BLaER1 (cell line): ENCODE measurements around the gene TADA2A.
"Not testable (repeated sequence)": the region's sequence is repeated elsewhere in the genome, so short reads cannot be mapped to it uniquely, and the experiment has no call there.

Source experiments
- H3K27ac ChIP-seq: shearing (Covaris generic); formaldehyde crosslinking; 2 replicates; pipeline ENCODE4 v1.8.1; 2022
- H3K27me3 ChIP-seq: shearing (Covaris generic); formaldehyde crosslinking; 2 replicates; pipeline ENCODE4 v1.8.1; 2022
- H3K36me3 ChIP-seq: shearing (Covaris generic); formaldehyde crosslinking; 2 replicates; pipeline ENCODE4 v1.8.1; 2022
- H3K4me1 ChIP-seq: shearing (Covaris generic); formaldehyde crosslinking; 2 replicates; pipeline ENCODE4 v1.8.1; 2022
- H3K4me2 ChIP-seq: shearing (Covaris generic); formaldehyde crosslinking; 2 replicates; pipeline ENCODE4 v1.8.1; 2022
- H3K4me3 ChIP-seq: shearing (Covaris generic); formaldehyde crosslinking; 2 replicates; pipeline ENCODE4 v1.8.1; 2022
- H3K9ac ChIP-seq: shearing (Covaris generic); formaldehyde crosslinking; 2 replicates; pipeline ENCODE4 v1.8.1; 2022
- H3K9me3 ChIP-seq: shearing (Covaris generic); formaldehyde crosslinking; 2 replicates; pipeline ENCODE4 v1.8.1; 2022
- H4K20me1 ChIP-seq: shearing (Covaris generic); formaldehyde crosslinking; 2 replicates; pipeline ENCODE4 v1.8.1; 2022
- Cebpa-rat ChIP-seq: shearing (Covaris generic); IDR thresholded peaks from 2 replicates; pipeline ENCODE4 v1.8.1; 2022

Gene TADA2A

GRCh38 chr17:37502009-37502936 is 95.6 kb downstream of the TADA2A start:
- no peak overlapping the region for H3K9ac ChIP-seq
- no peaks in the 10 kb centered on the region for H3K27me3 ChIP-seq
- no peak overlapping the region for H3K4me3 ChIP-seq
- no peak for TF ChIP-seq Cebpa-rat
- H4K20me1 ChIP-seq = peaks cover 92% of the 10 kb centered on the region
- H3K36me3 ChIP-seq = peaks cover 47% of the 10 kb centered on the region
- no peaks in the 10 kb centered on the region for H3K4me1 ChIP-seq
- H3K27ac ChIP-seq = no peak overlapping the region
- no peak overlapping the region for H3K4me2 ChIP-seq
- H3K9me3 ChIP-seq = no peaks in the 10 kb centered on the region

GRCh38 chr17:37503148-37503547 is 96.5 kb downstream of the TADA2A start:
- Histone ChIP-seq H3K27me3 (no peaks in the 10 kb centered on the region), H3K9me3 (no peaks in the 10 kb centered on the region), H3K4me1 (no peaks in the 10 kb centered on the region), H3K4me3 (no peak overlapping the region), H3K27ac (no peak overlapping the region), H4K20me1 (peaks cover 92% of the 10 kb centered on the region), H3K36me3 (peaks cover 56% of the 10 kb centered on the region), H3K9ac (no peak overlapping the region), H3K4me2 (no peak overlapping the region)
- no peak for TF ChIP-seq Cebpa-rat

DNA sequence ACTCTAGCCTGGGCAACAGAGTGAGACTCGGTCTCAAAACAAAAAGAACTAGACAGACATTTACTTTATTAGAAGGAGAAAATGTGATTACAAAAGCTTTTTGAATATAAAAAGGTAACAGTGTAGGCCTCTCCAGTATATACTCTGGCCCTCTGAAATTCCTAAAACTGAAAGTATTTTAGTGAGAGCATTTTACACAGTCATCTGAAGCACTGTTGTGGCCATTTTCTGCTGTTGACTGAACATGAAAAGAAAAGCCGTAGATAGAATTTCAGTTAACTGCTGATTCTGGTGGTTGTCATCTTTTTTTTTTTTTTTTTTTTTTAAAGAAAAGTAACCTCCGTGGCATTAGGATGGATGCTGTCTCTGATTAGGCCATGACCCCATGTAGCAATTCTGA is 98.6 kb downstream of the TADA2A start:
- Histone ChIP-seq H3K27me3 (no peaks in the 10 kb centered on the region), H3K27ac (no peak overlapping the region), H3K36me3 (peaks cover 51% of the 10 kb centered on the region; the same call in 1 of the 2 replicates), H3K9me3 (no peaks in the 10 kb centered on the region), H4K20me1 (peaks cover 88% of the 10 kb centered on the region), H3K4me2 (no peak overlapping the region), H3K4me1 (peaks cover 5% of the 10 kb centered on the region), H3K4me3 (no peak overlapping the region), H3K9ac (no peak overlapping the region)
- no peak for TF ChIP-seq Cebpa-rat

- TF ChIP-seq Cebpa-rat = no peak
- no peak overlapping the region for H3K4me3 ChIP-seq
- H4K20me1 ChIP-seq = peaks cover 91% of the 10 kb centered on the region
- no peak overlapping the region for H3K27ac ChIP-seq
- H3K27me3 ChIP-seq = no peaks in the 10 kb centered on the region
- no peak overlapping the region for H3K4me2 ChIP-seq
- peaks cover 55% of the 10 kb centered on the region for H3K36me3 ChIP-seq
- H3K4me1 ChIP-seq = peaks cover 13% of the 10 kb centered on the region
- no peak overlapping the region for H3K9ac ChIP-seq
- no peaks in the 10 kb centered on the region for H3K9me3 ChIP-seq
Measured at GRCh38 chr17:37506678-37507077, 100.0 kb downstream of the TADA2A start.

GRCh38 chr17:37507111-37507510 is 100.4 kb downstream of the TADA2A start:
- Histone ChIP-seq H4K20me1 (peaks cover 89% of the 10 kb centered on the region), H3K4me3 (no peak overlapping the region), H3K36me3 (peaks cover 53% of the 10 kb centered on the region), H3K9me3 (no peaks in the 10 kb centered on the region), H3K9ac (no peak overlapping the region), H3K4me1 (peaks cover 13% of the 10 kb centered on the region), H3K27me3 (no peaks in the 10 kb centered on the region), H3K4me2 (no peak overlapping the region), H3K27ac (no peak overlapping the region)
- TF ChIP-seq Cebpa-rat = no peak

DNA sequence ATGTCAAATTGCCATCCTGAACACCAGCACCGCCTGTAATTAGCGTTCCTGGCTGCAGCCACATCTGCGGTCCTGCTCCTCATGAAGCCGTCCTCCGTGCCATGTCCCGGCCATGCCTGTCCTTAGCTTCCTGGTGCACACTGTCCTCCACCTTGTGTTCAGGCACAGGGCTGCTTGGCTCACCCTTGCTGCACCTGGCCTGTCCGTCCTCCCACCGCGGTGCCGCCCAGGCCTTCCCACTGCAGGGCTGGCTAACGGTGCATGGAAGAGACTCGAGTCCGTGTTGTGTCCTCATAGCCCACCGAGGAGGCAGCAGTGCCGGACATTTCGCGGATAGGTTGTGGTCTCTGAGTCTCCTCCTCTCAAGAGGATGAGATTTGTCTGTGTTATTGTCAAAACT is 103.4 kb downstream of the TADA2A start:
- Histone ChIP-seq H3K9ac (no peak overlapping the region), H3K27ac (no peak overlapping the region), H3K36me3 (peaks cover 68% of the 10 kb centered on the region), H3K4me1 (peaks cover 13% of the 10 kb centered on the region), H3K27me3 (no peaks in the 10 kb centered on the region), H4K20me1 (peaks cover 89% of the 10 kb centered on the region), H3K4me3 (no peak overlapping the region), H3K9me3 (no peaks in the 10 kb centered on the region), H3K4me2 (0 out of 2 replicates have a peak overlapping the region, but pooled peaks have one; percentile 36)
- no peak for TF ChIP-seq Cebpa-rat

GRCh38 chr17:37511642-37512041 is 105.0 kb downstream of the TADA2A start:
- H3K9ac ChIP-seq, H3K9me3 ChIP-seq, H3K27ac ChIP-seq, H3K4me2 ChIP-seq, H3K4me3 ChIP-seq, H3K27me3 ChIP-seq: not testable (repeated sequence)
- peaks cover 13% of the 10 kb centered on the region for H3K4me1 ChIP-seq
- H4K20me1 ChIP-seq = peaks cover 89% of the 10 kb centered on the region
- H3K36me3 ChIP-seq = peaks cover 81% of the 10 kb centered on the region

GRCh38 chr17:37512442-37513068 is 105.9 kb downstream of the TADA2A start:
- Histone ChIP-seq H3K27me3 (no peaks in the 10 kb centered on the region), H3K9me3 (no peaks in the 10 kb centered on the region), H3K4me2 (no peak overlapping the region), H3K4me1 (peaks cover 13% of the 10 kb centered on the region), H3K27ac (no peak overlapping the region), H3K9ac (no peak overlapping the region), H3K36me3 (peaks cover 82% of the 10 kb centered on the region), H3K4me3 (no peak overlapping the region), H4K20me1 (peaks cover 81% of the 10 kb centered on the region)
- no peak for TF ChIP-seq Cebpa-rat

DNA sequence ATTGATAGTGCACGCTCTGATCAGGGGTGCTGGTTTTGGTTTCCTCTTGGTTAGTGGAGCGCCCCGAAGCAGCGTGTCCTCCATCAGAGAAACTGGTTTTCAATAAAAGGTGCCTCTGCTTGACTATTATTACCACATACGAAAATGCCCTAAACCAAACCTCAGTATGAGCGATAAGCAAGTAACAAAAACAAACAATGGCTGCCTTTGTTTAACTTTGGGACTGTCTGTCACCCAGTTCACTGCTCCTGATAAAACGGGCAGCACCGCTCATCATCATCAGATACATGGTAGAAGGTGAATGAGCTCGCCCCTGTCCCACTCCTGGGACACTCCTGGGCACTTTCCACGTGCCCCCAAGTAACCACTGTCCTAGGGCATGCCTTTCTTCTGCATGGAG is 107.0 kb downstream of the TADA2A start:
- H3K4me1 ChIP-seq = peaks cover 13% of the 10 kb centered on the region
- H3K9me3 ChIP-seq = no peaks in the 10 kb centered on the region
- no peak overlapping the region for H3K27ac ChIP-seq
- no peaks in the 10 kb centered on the region for H3K27me3 ChIP-seq
- no peak overlapping the region for H3K4me2 ChIP-seq
- no peak overlapping the region for H3K9ac ChIP-seq
- no peak for TF ChIP-seq Cebpa-rat
- no peak overlapping the region for H3K4me3 ChIP-seq
- H4K20me1 ChIP-seq = peaks cover 72% of the 10 kb centered on the region
- peaks cover 85% of the 10 kb centered on the region for H3K36me3 ChIP-seq

DNA sequence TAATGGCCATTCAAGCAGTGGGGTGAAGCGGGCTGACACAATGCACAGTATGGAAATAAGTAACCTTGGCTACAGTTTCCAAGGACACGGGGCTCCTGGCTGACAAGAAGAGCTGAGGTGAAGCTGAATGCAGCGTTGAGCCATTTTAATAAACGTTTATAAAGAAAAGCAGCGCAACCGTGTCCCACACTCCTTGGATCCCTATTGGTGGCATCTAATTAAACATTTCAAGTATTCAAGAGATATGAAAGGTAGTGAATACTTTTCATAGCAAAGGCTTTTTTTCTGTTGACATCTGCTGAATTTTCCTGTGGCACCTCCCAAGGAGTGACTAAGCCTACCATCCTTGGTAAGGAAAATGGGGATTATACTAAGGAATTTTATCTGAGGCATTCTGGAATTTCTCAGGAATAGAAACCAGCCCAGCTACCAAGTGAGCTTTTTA is 109.5 kb downstream of the TADA2A start:
- Histone ChIP-seq H3K36me3 (peaks cover 96% of the 10 kb centered on the region), H3K9ac (no peak overlapping the region), H3K4me1 (peaks cover 11% of the 10 kb centered on the region), H3K27me3 (no peaks in the 10 kb centered on the region), H3K9me3 (no peaks in the 10 kb centered on the region), H3K4me3 (no peak overlapping the region), H3K27ac (no peak overlapping the region), H3K4me2 (no peak overlapping the region), H4K20me1 (peaks cover 53% of the 10 kb centered on the region)
- TF ChIP-seq Cebpa-rat = no peak
